Activated CD8-positive, alpha-beta memory T cell treated with anti-CD3 and anti-CD28 coated beads, Interleukin-2, amount 50 U/mL, for 1 hour (primary cell): ENCODE results near the gene PGPEP1.

ENCODE experiments used
- DNase-seq: peaks from one replicate; pipeline ENCODE4 v3.0.0-alpha.2; 2020; ENCODE audit errors: extremely low read depth

PGPEP1 gene, protein sequence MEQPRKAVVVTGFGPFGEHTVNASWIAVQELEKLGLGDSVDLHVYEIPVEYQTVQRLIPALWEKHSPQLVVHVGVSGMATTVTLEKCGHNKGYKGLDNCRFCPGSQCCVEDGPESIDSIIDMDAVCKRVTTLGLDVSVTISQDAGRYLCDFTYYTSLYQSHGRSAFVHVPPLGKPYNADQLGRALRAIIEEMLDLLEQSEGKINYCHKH

GRCh38 chr19:18340190-18340989 lies at the start of gene PGPEP1:
TSS of gene PGPEP1 (plus strand) at chr19:18340598. CDS start at chr19:18340682, 84 bp downstream.
- DNase-seq: no peak

GRCh38 chr19:18291019-18291524 lies 49.3 kb upstream of the PGPEP1 start:
- no peak for DNase-seq

GRCh38 chr19:18291590-18292461 lies 48.6 kb upstream of the PGPEP1 start:
- no peak for DNase-seq

- DNase-seq: no peak
Observed at GRCh38 chr19:18292462-18292809, 48.0 kb upstream of the PGPEP1 start.

DNA sequence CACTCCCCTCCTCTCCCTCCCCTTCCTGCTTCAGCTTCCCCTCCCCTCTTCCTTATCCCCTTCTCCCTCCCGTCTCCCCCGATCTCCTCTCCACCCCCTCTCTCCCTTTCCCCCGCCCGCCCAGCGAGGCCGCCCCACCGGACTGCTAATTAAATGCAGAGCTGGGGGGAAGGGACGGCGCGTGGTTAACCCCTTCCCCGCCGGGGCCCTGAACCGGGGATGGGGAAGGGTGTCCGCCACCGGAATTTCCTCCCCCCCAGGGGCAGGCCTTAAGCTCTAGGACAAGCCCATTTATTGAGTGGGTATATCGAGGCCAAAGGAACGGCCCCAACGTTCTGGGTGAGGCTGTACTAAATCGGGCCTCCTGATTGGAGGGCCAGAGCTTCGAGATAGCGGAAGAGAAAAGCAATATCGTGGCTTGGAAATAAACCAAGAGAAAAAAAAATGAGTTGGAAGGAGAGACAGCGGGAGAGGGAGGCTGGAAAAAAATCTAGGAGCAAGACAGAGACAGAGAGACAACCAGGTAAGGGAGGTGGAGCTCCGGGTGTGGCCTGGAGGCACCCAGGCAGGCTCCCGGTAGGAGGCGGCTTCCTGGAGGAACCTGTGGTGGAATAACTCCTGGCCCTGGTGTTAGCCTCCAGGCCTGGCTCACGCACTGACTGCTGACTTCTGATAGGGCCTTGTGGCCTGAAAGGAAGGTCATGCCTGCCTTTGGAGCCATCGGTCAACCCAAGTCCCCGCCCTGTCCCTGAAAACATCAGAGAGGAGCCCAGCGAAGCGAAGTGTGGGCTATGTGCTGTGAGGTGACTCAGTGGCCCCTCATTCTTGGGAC lies 47.4 kb upstream of the PGPEP1 start:
- no peak for DNase-seq

GRCh38 chr19:18293642-18294466 lies 46.5 kb upstream of the PGPEP1 start:
- DNase-seq: no peak

DNA sequence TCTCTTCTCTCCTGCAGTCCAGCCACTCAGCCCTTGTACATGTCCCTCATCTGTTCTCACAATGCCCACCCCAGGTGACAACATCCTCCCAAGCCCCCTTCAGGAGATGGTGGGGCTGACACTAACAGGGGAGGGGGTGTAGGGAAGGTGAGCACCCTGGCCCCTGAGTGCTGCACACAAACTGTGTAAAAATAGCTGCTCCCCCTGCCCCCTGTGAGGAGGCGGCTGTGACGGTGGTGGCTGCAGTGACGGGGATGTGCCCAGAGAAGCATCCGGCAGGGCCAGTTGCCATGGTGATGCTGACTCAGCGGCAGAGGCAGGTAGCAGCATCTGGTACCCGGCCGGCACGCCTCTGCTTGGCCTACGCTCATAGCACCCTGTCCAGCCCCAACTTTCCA lies 45.9 kb upstream of the PGPEP1 start:
- peak; percentile 97 for DNase-seq

DNA sequence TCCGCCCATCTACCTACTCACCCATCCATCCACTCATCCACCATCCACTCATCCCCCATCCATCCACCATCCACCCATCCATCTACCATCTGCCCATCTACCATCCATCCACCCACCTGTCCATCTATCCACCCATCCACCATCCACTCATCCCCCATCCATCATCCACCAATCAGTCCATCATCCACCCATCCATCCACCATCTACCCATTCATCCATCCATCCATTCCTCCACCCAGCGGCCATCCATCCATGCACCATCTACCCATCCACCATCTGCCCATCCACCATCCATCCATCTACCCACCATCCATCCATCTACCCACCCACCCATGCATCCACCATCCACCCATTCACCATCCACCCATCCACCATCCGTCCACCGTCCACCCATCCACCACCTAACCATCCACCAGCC lies 45.4 kb upstream of the PGPEP1 start:
- no peak for DNase-seq

DNA sequence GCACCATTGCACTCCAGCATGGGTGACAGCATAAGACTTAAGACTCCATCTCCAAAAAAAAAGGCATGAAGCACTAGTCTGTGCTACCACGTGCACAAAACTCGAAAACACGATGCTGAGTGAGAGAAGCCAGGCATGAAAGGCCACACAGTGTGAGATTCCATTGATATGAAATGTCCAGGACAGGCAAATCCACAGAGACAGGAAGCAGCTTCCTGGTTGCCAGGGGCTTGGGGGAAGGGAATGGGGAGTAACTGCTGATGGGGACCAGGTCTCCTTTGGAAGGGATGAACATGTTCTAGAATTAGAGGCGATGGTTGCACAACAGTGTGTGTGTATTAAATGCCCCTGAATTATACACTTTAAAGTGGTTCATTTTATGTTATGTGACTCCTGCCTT lies 43.1 kb upstream of the PGPEP1 start:
- no peak for DNase-seq

DNA sequence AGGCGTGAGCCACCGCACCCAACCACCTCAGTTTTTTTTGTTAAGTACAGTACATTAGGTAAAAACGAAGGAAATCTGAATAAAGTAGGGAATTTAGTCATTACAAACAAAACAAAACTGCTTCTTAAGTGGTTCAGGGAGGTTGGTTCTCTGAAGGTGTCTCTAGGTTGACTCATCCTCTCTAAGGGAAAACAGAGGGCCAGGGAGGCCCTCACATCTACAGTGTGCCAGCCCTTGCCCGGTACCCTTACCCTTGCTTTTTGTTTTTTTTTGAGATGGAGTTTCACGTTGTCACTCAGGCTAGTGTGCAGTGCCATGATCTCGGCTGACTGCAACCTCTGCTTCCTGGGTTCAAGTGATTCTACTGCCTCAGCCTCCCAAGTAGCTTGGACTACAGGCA lies 41.8 kb upstream of the PGPEP1 start:
- no peak for DNase-seq

- no peak for DNase-seq
Observed at GRCh38 chr19:18299654-18300053, 40.7 kb upstream of the PGPEP1 start.

DNA sequence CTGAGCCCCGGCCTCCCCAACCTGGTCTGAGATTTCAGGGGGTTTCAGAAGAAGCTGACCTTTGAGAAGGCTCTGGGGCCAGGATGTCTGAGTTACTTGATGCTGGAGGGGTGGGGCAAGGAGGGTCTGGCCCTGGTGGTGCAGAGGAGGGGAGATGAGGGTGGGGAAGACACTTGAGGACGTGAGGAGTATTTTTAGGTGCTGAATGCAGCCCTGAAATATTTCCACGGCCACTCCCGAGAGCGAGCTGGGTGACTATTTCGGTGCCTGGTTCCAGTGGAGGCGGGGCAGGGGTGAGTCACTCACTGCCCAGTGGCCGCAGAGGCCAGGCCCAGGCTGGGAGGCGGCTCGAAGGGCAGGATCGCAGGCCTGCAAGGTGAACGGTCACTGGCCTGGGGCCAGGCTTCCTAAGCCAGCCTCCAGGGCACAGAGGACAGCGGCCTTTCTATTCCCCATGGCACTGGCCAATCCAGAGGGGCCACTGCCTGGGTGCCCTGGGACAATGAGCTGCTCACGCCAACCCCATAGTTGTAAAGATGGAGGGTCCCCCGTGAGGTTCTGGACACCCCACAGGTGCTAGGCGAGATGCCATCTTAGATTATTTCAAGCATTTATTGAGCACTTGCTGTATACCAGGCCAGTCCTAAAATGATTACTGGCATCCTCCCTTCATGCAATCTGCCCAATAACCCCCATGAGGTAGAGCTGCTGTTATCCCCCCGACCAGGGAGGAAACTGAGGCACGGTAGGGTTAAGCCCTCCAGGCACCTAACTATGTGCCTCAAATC lies 39.3 kb upstream of the PGPEP1 start:
- DNase-seq: no peak

- DNase-seq: no peak
Observed at GRCh38 chr19:18301718-18302111, 38.7 kb upstream of the PGPEP1 start.

DNA sequence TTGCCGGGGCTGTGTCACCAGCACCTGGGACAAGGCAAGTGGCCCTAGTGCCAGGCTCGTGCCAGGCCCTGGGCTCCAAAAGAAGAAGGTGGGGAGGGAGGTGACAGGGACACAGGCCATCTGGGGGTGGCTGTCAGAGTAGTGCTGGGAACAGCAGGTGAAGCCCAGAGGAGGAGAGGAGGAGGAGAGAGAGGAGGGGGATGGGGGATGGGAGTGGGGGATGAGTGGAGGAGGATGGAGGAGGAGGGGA lies 36.3 kb upstream of the PGPEP1 start:
- DNase-seq: no peak

- DNase-seq: peak; percentile 74
Observed at GRCh38 chr19:18304458-18305310, 35.7 kb upstream of the PGPEP1 start.

GRCh38 chr19:18306209-18306887 lies 34.0 kb upstream of the PGPEP1 start:
- DNase-seq: no peak

DNA sequence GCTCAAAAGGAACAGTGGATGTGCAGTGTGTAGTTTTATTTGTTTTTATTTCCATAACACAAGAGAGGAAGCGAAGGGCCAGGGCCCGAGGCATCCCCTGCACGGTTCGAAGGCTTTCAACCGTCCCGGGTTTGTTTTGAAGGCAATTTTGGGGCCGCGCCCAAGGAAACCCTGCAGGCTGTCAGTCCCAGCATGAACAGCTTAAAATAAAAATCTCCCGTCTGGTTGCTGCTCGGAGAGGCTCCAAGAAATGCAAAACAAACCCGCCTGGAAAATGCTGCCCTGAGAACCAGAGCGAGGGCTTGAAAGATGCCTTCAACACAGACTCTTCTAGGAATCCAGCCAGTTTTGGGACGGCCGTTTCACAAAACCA lies 33.5 kb upstream of the PGPEP1 start:
- no peak for DNase-seq

- DNase-seq: no peak
Observed at GRCh38 chr19:18307271-18307681, 33.1 kb upstream of the PGPEP1 start.
